ENCODE data around the gene BCAS3. TPM values are rescaled to one million over a fixed set of nuclear protein-coding genes. Genes with fewer than 3 reads are reported as not detected.

The BCAS3 gene
- total RNA-seq, 1 donor from 2014 or later: 44.8 TPM

DNA sequence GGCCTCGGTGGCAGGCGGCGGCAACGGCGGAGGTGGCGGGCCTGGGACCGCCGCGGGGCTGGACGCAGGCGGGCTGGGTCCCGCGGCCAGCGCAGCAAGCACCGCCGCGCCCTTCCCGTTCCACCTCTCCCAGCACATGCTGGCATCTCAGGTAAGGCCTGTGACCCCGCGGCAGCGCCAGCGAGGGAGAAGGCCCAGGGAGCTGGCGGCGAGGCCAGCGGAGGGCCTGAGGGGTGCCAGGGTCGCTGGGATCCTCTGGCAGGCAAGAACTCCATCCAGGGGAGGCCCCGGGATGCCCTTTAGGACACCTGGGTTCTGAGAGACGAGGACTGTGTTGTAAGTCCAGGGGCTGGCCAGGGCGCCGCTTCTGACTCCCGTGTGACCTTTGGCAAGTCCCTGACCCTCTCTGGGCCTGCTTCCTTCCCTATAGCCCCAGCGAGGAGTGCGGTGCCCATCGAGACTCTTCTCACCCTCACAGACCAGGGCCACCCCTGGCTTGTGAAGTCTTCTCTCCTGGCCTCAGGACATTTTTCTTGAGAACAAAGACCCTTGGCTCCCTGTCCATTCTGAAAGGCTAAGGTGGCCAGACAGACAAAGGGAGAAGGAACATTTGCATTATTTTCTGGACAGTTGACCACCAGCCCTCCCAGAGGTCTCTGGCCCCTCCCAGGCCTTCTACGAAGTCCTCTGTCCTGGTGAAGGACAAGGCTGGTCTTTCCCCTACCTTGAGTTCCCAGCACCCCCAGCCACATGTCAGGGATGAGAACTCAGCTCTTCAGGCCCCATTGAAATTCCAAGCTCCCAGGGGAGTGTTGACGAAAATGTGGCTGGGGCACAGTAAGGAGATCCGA is 728.3 kb downstream of the BCAS3 start:
- H3K27ac Mint-ChIP-seq (ENCODE audit: unreplicated experiment): no peak overlapping the region
- H3K9me3 Mint-ChIP-seq (ENCODE audit: unreplicated experiment): peaks cover 23% of the 10 kb centered on the region
- DNase-seq: peak; percentile 15
- H3K4me1 Mint-ChIP-seq (ENCODE audit: low read depth, unreplicated experiment): peaks cover 10% of the 10 kb centered on the region
- peaks cover 47% of the 10 kb centered on the region for H3K27me3 Mint-ChIP-seq (ENCODE audit: unreplicated experiment)
- TF ChIP-seq, protein P1, sequence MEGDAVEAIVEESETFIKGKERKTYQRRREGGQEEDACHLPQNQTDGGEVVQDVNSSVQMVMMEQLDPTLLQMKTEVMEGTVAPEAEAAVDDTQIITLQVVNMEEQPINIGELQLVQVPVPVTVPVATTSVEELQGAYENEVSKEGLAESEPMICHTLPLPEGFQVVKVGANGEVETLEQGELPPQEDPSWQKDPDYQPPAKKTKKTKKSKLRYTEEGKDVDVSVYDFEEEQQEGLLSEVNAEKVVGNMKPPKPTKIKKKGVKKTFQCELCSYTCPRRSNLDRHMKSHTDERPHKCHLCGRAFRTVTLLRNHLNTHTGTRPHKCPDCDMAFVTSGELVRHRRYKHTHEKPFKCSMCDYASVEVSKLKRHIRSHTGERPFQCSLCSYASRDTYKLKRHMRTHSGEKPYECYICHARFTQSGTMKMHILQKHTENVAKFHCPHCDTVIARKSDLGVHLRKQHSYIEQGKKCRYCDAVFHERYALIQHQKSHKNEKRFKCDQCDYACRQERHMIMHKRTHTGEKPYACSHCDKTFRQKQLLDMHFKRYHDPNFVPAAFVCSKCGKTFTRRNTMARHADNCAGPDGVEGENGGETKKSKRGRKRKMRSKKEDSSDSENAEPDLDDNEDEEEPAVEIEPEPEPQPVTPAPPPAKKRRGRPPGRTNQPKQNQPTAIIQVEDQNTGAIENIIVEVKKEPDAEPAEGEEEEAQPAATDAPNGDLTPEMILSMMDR (IDR thresholded peaks at IDR 0.05; ENCODE audit: partially characterized antibody, unreplicated experiment): no peak
- no peak overlapping the region for H3K4me3 Mint-ChIP-seq (ENCODE audit: unreplicated experiment)
- H3K36me3 Mint-ChIP-seq (ENCODE audit: unreplicated experiment): no peaks in the 10 kb centered on the region

- Mint-ChIP-seq H3K27ac (ENCODE audit: unreplicated experiment) (no peak overlapping the region), H3K27me3 (ENCODE audit: unreplicated experiment) (peaks cover 43% of the 10 kb centered on the region), H3K4me1 (ENCODE audit: low read depth, unreplicated experiment) (peaks cover 10% of the 10 kb centered on the region), H3K9me3 (ENCODE audit: unreplicated experiment) (peaks cover 18% of the 10 kb centered on the region), H3K4me3 (ENCODE audit: unreplicated experiment) (no peak overlapping the region), H3K36me3 (ENCODE audit: unreplicated experiment) (no peaks in the 10 kb centered on the region)
- TF ChIP-seq, protein P1 (IDR thresholded peaks at IDR 0.05; ENCODE audit: partially characterized antibody, unreplicated experiment): no peak
- no peak for DNase-seq
These were observed 728.8 kb downstream of the BCAS3 start for GRCh38 chr17:61406537-61406845.

DNA sequence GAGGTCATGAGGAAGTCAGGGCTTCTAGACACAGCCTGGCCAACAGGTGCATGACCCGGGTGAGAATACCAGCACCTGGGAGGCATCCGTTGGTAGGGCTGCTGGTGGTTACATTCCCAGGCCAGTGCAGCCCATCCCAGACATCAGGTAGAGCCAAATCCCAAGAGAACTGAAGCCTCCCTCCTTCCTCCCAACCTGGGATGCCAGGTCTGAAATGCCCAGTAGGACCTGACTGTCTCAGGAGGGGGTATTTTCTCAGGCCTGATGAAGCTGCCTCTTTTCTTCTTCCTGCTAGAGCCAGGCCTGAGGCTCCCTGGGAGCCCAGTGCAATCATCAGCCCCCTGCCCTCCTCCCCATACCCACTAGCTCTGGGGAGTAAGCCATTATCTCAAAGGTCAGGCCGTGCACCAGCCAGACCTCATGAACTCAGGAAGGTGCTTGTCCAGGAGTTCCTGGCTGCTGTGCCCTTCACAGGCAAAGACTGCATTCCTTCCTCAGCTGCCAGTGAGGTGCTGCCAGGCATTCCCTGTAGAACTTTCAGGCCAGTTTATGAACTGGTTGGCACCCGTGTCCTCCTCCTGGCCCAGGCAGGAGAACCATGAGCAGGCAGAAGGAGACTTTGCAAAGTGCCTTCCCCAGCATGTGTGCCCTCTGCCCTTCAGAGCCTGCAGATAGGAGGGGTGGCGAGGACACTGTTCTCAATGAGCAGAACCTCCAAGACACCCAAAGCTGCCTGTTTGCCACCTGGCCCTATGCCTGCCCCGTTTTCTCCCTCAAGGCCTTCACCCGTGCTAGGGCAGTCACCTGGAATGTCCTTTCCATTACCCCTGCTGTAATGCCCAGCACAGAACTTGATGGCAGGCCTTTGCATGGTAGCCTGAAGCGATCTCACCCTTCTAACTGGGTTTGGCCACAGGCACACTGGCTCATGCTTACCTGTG is 729.6 kb downstream of the BCAS3 start:
- TF ChIP-seq, protein P1 (IDR thresholded peaks at IDR 0.05; ENCODE audit: partially characterized antibody, unreplicated experiment): no peak
- peaks cover 40% of the 10 kb centered on the region for H3K27me3 Mint-ChIP-seq (ENCODE audit: unreplicated experiment)
- no peak for DNase-seq
- no peaks in the 10 kb centered on the region for H3K36me3 Mint-ChIP-seq (ENCODE audit: unreplicated experiment)
- H3K4me1 Mint-ChIP-seq (ENCODE audit: low read depth, unreplicated experiment): peaks cover 10% of the 10 kb centered on the region
- H3K4me3 Mint-ChIP-seq (ENCODE audit: unreplicated experiment): no peak overlapping the region
- H3K9me3 Mint-ChIP-seq (ENCODE audit: unreplicated experiment): peaks cover 18% of the 10 kb centered on the region
- no peak overlapping the region for H3K27ac Mint-ChIP-seq (ENCODE audit: unreplicated experiment)

GRCh38 chr17:61408151-61409041 is 730.7 kb downstream of the BCAS3 start:
- Mint-ChIP-seq H3K27ac (ENCODE audit: unreplicated experiment) (no peak overlapping the region), H3K36me3 (ENCODE audit: unreplicated experiment) (no peaks in the 10 kb centered on the region), H3K9me3 (ENCODE audit: unreplicated experiment) (peaks cover 12% of the 10 kb centered on the region), H3K4me1 (ENCODE audit: low read depth, unreplicated experiment) (peaks cover 7% of the 10 kb centered on the region), H3K27me3 (ENCODE audit: unreplicated experiment) (peaks cover 31% of the 10 kb centered on the region), H3K4me3 (ENCODE audit: unreplicated experiment) (peak overlapping the region; percentile 81)
- TF ChIP-seq, protein P1 (IDR thresholded peaks at IDR 0.05; ENCODE audit: partially characterized antibody, unreplicated experiment): no peak
- DNase-seq: peak; percentile 31

Measured in glutamatergic neuron (in vitro differentiated cells).